Activated CD8-positive, alpha-beta memory T cell treated with anti-CD3 and anti-CD28 coated beads, Interleukin-2, amount 10 ng/mL, durations not matched to agents 7 days and 5 days (primary cell): ENCODE measurements around the gene NEGR1. TPM values are rescaled to one million over a fixed set of nuclear protein-coding genes. Genes with fewer than 3 reads are reported as not detected.

ENCODE experiments used
- ATAC-seq: fragments of 150-1000 bp; cut with Tn5 transposase; one replicate; pipeline ENCODE4 v1.10.0; 2021; ENCODE audit warnings: moderate library complexity
- CTCF ChIA-PET: fragments of 350-600 bp; sonication (Branson Sonifier 250); formaldehyde crosslinking; loops from one replicate; lab custom pipeline; 2021; ENCODE audit warnings: antibody characterized with exemption; lab: Charles Lee
- DNase-seq: peaks from one replicate; pipeline ENCODE4 v3.0.0-alpha.2; 2020
- H3K27ac Mint-ChIP-seq: one replicate; pipeline ENCODE4 v1.8.0; 2021; ENCODE audit warnings: mild to moderate bottlenecking, mixed read lengths
- H3K27me3 Mint-ChIP-seq: one replicate; pipeline ENCODE4 v1.8.0; 2021; ENCODE audit warnings: mixed read lengths
- H3K36me3 Mint-ChIP-seq: one replicate; pipeline ENCODE4 v1.8.0; 2021; ENCODE audit warnings: mild to moderate bottlenecking, mixed read lengths
- H3K4me1 Mint-ChIP-seq: one replicate; pipeline ENCODE4 v1.8.0; 2021; ENCODE audit warnings: mixed read lengths
- H3K4me3 Mint-ChIP-seq: one replicate; pipeline ENCODE4 v1.8.0; 2021; ENCODE audit warnings: mild to moderate bottlenecking, moderate library complexity, mixed read lengths
- H3K9me3 Mint-ChIP-seq: one replicate; pipeline ENCODE4 v1.8.0; 2022; ENCODE audit warnings: low read depth, mixed read lengths
- total RNA-seq, 2 experiments: library from RNA; stranded (reverse); gene quantifications; one replicate each; pipeline ENCODE4 v1.2.3, GENCODE V29; 2021

The NEGR1 gene
- total RNA-seq, 2 experiments from 2014 or later: not detected

DNA sequence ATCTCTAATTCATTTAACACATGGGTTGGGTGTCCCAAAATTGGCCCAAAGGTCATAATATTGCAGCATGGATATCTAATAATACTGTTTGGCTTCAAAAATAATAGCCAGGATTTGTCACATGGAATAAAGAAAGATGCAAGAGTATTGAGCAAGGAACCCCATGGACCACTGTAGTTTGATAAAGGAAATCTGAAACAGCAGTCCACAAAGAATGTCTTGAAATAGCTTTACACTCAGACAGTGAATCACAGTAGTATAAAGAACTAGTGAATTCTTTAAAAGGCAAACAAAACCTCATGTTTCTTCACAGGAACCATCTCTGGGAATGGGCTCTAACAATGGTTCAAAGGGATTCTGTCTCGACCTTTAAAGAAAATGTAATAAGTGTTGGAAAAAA, 625.4 kb downstream of the NEGR1 start:
- H3K4me1 Mint-ChIP-seq: no peaks in the 10 kb centered on the region
- ATAC-seq (no peak), DNase-seq (no peak)
- no peak overlapping the region for H3K4me3 Mint-ChIP-seq
- CTCF ChIA-PET: no interaction called here
- H3K9me3 Mint-ChIP-seq: peaks cover 8% of the 10 kb centered on the region
- H3K36me3 Mint-ChIP-seq: no peaks in the 10 kb centered on the region
- no peak overlapping the region for H3K27ac Mint-ChIP-seq
- H3K27me3 Mint-ChIP-seq: no peaks in the 10 kb centered on the region

DNA sequence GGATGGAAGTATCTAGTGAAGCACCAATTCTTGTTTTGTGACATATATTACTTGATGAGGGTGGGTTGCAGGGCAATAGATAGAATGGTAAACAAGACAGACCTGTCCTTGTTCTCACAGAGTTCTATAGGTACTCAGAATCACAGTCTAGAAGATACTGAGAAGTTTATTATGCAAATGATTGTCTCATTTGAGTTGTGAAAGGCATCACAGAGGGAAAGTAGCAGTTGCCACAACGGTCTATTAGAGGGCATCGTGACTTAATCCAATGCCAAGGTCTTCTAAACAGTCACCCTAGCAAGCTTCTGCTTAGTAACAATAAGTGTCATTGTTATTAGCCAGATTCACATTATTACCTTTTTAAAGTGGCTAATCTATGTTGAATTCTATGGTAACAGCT, 626.7 kb downstream of the NEGR1 start:
- no peaks in the 10 kb centered on the region for H3K4me1 Mint-ChIP-seq
- CTCF ChIA-PET: no interaction called here
- ATAC-seq (no peak), DNase-seq (no peak)
- H3K4me3 Mint-ChIP-seq: no peak overlapping the region
- H3K36me3 Mint-ChIP-seq: no peaks in the 10 kb centered on the region
- no peaks in the 10 kb centered on the region for H3K27me3 Mint-ChIP-seq
- H3K9me3 Mint-ChIP-seq: peaks cover 8% of the 10 kb centered on the region
- no peak overlapping the region for H3K27ac Mint-ChIP-seq

DNA sequence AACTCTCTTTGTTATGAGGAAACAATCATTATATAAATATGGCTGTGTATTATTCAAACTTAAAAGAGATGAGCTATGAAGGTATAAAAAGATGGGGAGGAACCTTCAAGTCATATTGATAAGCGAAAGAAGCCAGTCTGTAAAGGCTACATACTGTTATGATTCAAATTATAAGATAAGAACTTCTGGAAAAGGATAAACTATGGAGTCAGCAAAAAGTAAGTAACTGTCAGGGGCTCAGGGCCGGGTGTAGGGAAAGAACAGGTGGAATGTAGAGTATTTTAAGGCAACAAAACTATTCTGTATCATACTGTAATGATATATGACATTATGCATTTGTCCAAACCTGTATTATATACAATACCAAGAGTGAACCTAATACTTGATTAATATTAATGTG, 628.4 kb downstream of the NEGR1 start:
- Mint-ChIP-seq H3K4me3 (no peak overlapping the region), H3K9me3 (peaks cover 2% of the 10 kb centered on the region), H3K36me3 (no peaks in the 10 kb centered on the region), H3K27me3 (no peaks in the 10 kb centered on the region), H3K4me1 (no peaks in the 10 kb centered on the region), H3K27ac (no peak overlapping the region)
- DNase-seq (no peak), ATAC-seq (no peak)
- CTCF ChIA-PET: no interaction called here

DNA sequence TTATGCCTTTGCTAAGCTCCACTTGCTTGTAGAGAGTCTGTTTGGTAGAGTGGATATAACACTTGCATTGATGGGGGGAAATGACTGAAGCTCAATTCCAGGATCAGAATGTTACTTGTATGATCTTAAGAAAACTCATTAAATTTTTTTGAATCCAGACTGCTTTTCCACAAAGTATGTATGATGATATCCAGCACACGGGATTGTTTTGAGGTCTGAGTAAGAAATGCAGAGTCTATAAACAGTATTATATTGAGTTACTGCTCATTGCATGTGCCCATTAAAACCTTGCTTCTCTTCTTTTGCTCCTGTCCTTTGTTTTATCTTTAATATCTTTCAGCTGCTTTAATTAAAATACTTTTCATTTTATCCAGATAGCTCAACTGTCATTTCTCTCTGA, 631.1 kb downstream of the NEGR1 start:
- CTCF ChIA-PET: no interaction called here
- H3K27ac Mint-ChIP-seq: no peak overlapping the region

DNA sequence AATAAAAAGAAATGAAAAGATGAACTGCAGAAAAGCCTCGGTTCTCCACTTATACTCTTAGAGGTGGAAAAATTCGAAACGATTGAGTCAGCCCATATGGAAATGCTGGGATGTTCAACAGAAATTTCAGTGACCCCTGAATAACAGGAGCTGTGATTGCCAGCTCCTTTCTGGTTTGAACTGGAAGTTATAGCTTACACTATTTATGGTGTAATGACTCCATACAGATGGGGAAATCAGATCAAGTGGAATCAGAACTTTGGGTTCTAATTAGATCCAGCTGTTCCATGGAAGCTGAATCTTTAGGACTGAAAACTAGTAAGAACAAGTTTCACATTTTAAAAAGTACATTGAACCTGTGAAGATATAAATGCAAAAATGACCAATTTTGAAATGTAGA, 632.2 kb downstream of the NEGR1 start:
- H3K27me3 Mint-ChIP-seq: no peaks in the 10 kb centered on the region
- no peak for ATAC-seq
- CTCF ChIA-PET: no interaction called here
- no peaks in the 10 kb centered on the region for H3K36me3 Mint-ChIP-seq
- no peaks in the 10 kb centered on the region for H3K4me1 Mint-ChIP-seq
- no peak overlapping the region for H3K4me3 Mint-ChIP-seq
- no peaks in the 10 kb centered on the region for H3K9me3 Mint-ChIP-seq
- H3K27ac Mint-ChIP-seq: no peak overlapping the region
- no peak for DNase-seq

More for the DNA sequence above, 631.1 kb downstream of the NEGR1 start:
- H3K27me3 Mint-ChIP-seq: no peaks in the 10 kb centered on the region
- H3K9me3 Mint-ChIP-seq: no peaks in the 10 kb centered on the region
- H3K4me3 Mint-ChIP-seq: no peak overlapping the region
- DNase-seq (no peak), ATAC-seq (no peak)
- H3K36me3 Mint-ChIP-seq: no peaks in the 10 kb centered on the region
- no peaks in the 10 kb centered on the region for H3K4me1 Mint-ChIP-seq

DNA sequence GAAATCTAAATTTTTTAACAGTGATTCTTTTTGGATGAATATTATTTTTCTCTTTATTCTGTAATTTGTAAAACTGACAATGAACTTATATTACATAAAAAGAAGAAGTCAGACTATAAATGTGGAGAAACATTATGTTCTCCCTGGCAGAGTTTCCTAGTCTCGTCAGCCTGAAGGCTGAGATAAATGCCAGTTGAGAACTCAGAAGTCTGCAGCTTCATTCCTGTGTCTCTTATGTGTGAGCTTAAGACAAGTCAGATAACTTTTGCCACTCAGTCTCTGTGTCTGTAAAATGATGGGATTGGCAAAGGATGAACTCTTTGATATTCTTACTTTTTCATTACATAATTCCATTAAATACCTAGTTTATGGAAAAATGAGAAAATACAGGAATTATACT, 632.7 kb downstream of the NEGR1 start:
- ATAC-seq: no peak
- H3K4me3 Mint-ChIP-seq: no peak overlapping the region
- H3K27ac Mint-ChIP-seq: no peak overlapping the region
- H3K4me1 Mint-ChIP-seq: no peaks in the 10 kb centered on the region
- no peaks in the 10 kb centered on the region for H3K27me3 Mint-ChIP-seq
- no peaks in the 10 kb centered on the region for H3K36me3 Mint-ChIP-seq
- no peaks in the 10 kb centered on the region for H3K9me3 Mint-ChIP-seq
- CTCF ChIA-PET: no interaction called here
- no peak for DNase-seq

DNA sequence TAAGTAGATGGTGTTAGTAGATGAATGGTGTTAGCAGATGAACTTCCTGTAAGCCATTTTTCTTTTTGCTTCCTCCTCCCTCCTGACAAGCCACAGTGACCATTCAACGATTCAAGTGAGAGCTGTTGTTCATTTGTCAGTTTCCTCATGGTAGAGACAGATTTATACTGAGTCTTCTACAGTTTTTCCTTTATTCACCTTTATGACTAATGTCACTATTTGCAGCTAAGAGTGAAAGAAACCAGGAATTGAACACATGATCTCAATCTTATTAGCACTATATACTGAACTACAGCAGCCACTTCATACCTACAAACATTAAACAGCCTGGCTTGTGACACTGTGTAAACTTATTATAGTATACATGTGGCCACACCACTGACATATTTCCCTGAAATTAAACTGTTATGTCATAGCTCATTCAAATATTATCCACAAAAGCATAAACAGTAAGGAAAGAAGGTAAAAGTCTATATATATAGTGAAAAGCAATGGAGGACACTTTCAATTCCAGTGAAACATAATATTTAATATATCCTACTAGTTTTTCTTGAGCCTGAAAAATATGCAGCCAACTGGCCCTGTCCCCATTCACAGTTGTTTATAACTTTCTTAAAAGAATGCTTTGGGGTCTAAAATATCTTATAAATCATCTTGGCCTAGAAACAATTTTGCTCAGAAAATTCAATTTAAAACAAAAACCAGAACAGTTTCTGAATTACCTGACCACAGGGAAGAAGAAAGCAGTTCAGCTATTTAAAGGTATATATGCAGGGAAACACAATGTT, 634.6 kb downstream of the NEGR1 start:
- no peaks in the 10 kb centered on the region for H3K4me1 Mint-ChIP-seq
- ATAC-seq (no peak), DNase-seq (no peak)
- no peaks in the 10 kb centered on the region for H3K27me3 Mint-ChIP-seq
- no peaks in the 10 kb centered on the region for H3K36me3 Mint-ChIP-seq
- CTCF ChIA-PET: no interaction called here
- no peak overlapping the region for H3K27ac Mint-ChIP-seq
- no peak overlapping the region for H3K4me3 Mint-ChIP-seq
- H3K9me3 Mint-ChIP-seq: no peaks in the 10 kb centered on the region

DNA sequence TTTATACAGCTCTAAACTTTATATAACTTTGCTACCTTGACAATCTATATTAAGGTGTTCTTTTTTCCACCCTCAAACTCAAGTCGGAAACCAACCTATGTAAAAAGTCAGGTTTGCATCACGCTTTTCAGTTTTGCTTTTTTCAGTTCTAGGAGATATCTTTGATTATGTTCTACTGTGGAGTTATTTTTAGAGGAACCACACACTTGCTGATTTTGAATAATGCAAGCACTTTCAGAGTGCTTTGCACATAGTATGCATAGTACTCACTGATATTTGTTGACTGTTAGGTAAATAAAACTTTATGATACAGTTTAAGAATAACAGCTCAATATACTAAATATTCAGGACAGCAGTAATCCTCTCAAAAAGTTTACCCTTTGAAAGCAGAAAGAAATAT, 637.3 kb downstream of the NEGR1 start:
- H3K4me1 Mint-ChIP-seq: no peaks in the 10 kb centered on the region
- no peak overlapping the region for H3K27ac Mint-ChIP-seq
- H3K36me3 Mint-ChIP-seq: no peaks in the 10 kb centered on the region
- H3K27me3 Mint-ChIP-seq: no peaks in the 10 kb centered on the region
- ATAC-seq (no peak), DNase-seq (no peak)
- CTCF ChIA-PET: no interaction called here
- no peaks in the 10 kb centered on the region for H3K9me3 Mint-ChIP-seq
- no peak overlapping the region for H3K4me3 Mint-ChIP-seq

DNA sequence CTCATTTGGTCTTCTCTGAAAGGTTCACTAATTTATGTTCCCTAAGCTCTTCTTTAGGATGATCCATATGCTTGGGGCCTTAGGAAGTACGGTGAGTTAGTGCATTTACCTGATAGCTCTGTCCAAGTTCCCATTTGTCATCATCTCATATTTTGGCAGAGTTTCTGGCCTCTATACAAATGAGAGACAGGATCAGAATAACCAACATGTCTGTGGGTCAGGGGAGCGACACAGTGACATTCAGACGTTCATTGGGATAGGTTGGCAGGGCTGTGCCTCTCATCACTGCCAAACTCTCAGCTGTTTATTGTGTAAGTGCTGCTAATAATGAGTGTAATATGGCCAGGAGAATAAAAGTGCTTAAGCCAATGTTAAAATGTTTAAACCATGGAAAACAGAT, 640.4 kb downstream of the NEGR1 start:
- H3K9me3 Mint-ChIP-seq: no peaks in the 10 kb centered on the region
- H3K36me3 Mint-ChIP-seq: no peaks in the 10 kb centered on the region
- H3K4me1 Mint-ChIP-seq: no peaks in the 10 kb centered on the region
- no peak overlapping the region for H3K27ac Mint-ChIP-seq
- no peak for DNase-seq
- no peak overlapping the region for H3K4me3 Mint-ChIP-seq
- CTCF ChIA-PET: no interaction called here
- no peak for ATAC-seq
- H3K27me3 Mint-ChIP-seq: no peaks in the 10 kb centered on the region

DNA sequence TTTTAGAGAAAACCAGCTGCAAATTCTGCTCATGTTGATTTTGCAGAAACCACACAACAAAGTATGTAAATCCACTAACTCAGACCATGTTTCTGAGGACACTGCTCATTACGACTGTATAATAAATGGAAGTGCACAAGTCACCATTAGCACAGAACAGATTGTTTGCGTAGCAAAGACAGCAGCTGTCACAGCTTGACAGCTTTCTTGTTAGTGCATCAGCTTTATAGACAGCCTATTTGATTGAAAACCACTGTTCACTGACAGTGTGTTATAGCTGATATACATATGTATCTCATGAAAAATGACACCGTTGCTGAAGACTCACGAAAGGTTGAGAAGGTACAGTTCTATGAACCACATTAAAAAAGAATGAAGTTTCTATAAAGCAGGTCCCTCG, 641.3 kb downstream of the NEGR1 start:
- no peaks in the 10 kb centered on the region for H3K4me1 Mint-ChIP-seq
- H3K27me3 Mint-ChIP-seq: no peaks in the 10 kb centered on the region
- DNase-seq (no peak), ATAC-seq (no peak)
- no peak overlapping the region for H3K27ac Mint-ChIP-seq
- H3K4me3 Mint-ChIP-seq: no peak overlapping the region
- no peaks in the 10 kb centered on the region for H3K9me3 Mint-ChIP-seq
- CTCF ChIA-PET: no interaction called here
- H3K36me3 Mint-ChIP-seq: no peaks in the 10 kb centered on the region

DNA sequence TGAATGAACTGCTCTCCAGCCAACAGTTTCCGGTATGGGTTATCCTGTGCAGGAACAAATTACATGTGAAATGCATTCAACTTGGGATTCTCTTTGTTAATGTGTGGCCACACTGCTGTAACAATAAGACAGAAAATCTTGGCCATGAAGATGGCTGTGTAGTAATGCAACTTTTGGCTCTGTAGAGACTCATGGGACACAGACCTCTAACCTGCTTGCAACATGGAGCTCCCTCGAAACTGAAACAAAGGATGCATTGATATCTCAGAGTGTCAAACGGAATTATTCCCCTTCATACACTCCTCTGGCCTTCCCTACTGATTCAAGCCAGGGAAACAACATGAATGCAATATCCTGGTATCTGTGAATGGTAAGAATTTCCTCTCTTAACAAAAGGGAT, 642.2 kb downstream of the NEGR1 start:
- Mint-ChIP-seq H3K27ac (no peak overlapping the region), H3K9me3 (peaks cover 2% of the 10 kb centered on the region), H3K36me3 (no peaks in the 10 kb centered on the region), H3K4me1 (no peaks in the 10 kb centered on the region), H3K4me3 (no peak overlapping the region), H3K27me3 (no peaks in the 10 kb centered on the region)
- CTCF ChIA-PET: no interaction called here
- no peak for DNase-seq
- ATAC-seq: no peak

DNA sequence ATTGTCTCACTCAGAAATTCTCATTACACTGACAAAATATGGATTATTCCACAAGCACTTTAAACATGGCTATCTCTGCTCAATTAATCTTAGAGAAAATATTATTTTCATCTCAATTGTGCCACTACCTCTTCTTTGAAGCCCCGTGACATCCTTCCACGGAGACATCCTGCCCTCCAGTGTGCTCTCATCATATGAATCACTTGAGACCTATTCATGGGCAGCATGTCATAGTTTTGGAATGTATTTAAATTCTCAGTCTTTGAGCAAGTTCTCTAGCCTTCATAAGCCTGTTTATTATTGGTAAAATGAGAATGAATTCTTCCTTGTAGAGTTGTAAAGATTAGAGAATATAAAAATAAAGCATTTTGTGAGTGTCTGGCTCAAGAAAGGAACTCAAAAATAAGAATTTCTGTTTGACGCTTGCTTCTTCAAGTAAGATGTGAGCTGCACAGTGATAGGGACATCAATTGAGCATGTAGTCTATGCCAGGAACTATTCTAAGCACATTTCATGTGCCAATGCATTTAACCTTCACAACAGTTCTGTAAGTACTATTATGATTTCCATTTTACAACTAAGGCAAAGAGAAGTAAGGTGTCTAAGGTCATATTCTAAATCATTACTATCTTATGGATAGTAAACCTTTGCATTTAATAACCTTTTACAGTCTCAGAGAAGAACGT, 644.1 kb downstream of the NEGR1 start:
- CTCF ChIA-PET: no interaction called here
- no peaks in the 10 kb centered on the region for H3K4me1 Mint-ChIP-seq
- peaks cover 2% of the 10 kb centered on the region for H3K9me3 Mint-ChIP-seq
- H3K27ac Mint-ChIP-seq: no peak overlapping the region
- no peak for ATAC-seq
- no peak overlapping the region for H3K4me3 Mint-ChIP-seq
- no peaks in the 10 kb centered on the region for H3K27me3 Mint-ChIP-seq
- H3K36me3 Mint-ChIP-seq: no peaks in the 10 kb centered on the region
- DNase-seq: no peak

DNA sequence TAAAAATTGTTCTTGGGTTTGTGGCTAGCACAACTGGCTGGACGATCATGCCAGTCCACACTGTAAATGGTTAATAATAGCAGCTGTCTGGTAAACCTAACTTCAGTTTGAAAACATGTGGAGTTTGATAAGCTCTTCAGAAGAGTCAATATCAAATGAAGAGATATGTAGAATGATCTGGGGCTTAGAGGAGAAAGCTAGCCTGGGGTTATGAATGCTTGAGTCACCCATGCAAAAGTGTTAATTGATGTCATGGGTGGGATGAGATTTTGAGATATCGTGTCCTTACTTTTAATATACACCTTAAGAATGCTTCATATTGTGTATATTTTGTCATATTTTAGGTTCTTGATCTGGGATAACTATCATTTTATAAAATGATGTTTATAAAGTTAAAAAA, 646.8 kb downstream of the NEGR1 start:
- Mint-ChIP-seq H3K27ac (no peak overlapping the region), H3K9me3 (peaks cover 2% of the 10 kb centered on the region), H3K4me1 (no peaks in the 10 kb centered on the region), H3K4me3 (no peak overlapping the region), H3K36me3 (no peaks in the 10 kb centered on the region), H3K27me3 (no peaks in the 10 kb centered on the region)
- no peak for ATAC-seq
- DNase-seq: no peak
- CTCF ChIA-PET: no interaction called here

DNA sequence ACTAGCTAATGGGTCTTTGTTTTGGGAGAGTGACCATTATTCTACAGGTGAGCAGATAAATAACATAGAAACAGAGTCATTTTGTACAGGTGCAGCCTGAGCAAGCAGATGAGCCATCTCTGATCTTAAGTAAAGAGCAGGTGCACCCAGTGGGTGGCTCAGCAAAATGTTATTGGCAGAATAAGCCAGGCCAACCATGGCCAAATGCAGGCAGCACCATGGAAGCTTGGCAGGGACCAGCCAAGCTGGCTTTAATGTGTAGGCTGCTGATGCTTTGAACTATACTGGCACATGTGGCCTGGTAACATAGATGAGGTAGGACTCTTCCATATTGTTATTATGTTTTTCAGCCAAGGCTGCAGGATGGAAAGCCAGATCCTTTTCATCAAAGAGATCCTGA, 648.2 kb downstream of the NEGR1 start:
- Mint-ChIP-seq H3K9me3 (peaks cover 5% of the 10 kb centered on the region), H3K27me3 (no peaks in the 10 kb centered on the region), H3K36me3 (no peaks in the 10 kb centered on the region), H3K4me3 (no peak overlapping the region), H3K4me1 (no peaks in the 10 kb centered on the region), H3K27ac (no peak overlapping the region)
- DNase-seq (no peak), ATAC-seq (no peak)
- CTCF ChIA-PET: no interaction called here
